Right lobe of liver (tissue), 6 donors: ENCODE measurements around the gene DAPK1. TPM values are rescaled to one million over a fixed set of nuclear protein-coding genes. Genes with fewer than 3 reads are reported as not detected.

Source experiments
- ATAC-seq, 4 donors: fragments of 200-7000 bp; cut with Tn5 transposase; one replicate each; pipeline ENCODE4 v1.9.1; 2020; ENCODE audit warnings: mild to moderate bottlenecking in 4 of 4, moderate library complexity in 4 of 4
- DNase-seq, 3 donors: peaks; one replicate each; pipeline ENCODE4 v3.0.0-alpha.2; 2020
- H3K27ac ChIP-seq, 3 donors: fragments of 200-600 bp; one replicate each; pipeline ENCODE4 v1.8.0; 2022
- H3K27me3 ChIP-seq, 2 donors: fragments of 200-600 bp; one replicate each; pipeline ENCODE4 v1.8.0; 2022
- H3K36me3 ChIP-seq, 4 donors: fragments of 200-600 bp; sonication (generic) in 1 of 4; one replicate each; pipeline versions ENCODE4 v1.5.1 to v1.8.0; 2017 to 2022; ENCODE audit warnings: control low read depth in 1 of 4
- H3K4me1 ChIP-seq, 4 donors: fragments of 200-600 bp; sonication (generic) in 1 of 4; one replicate each; pipeline versions ENCODE4 v1.5.1 to v1.8.0; 2017 to 2022; ENCODE audit warnings: control low read depth in 1 of 4
- H3K4me3 ChIP-seq, 3 donors: fragments of 200-600 bp; one replicate each; pipeline ENCODE4 v1.8.0; 2022
- H3K9me3 ChIP-seq, 4 donors: fragments of 200-600 bp; sonication (generic) in 1 of 4; one replicate each; pipeline versions ENCODE4 v1.5.1 to v1.8.0; 2017 to 2022; ENCODE audit warnings: control low read depth in 1 of 4
- POLR2A ChIP-seq: fragments of 450-650 bp; IDR thresholded peaks from one replicate; pipeline ENCODE4 v1.6.1; 2017; ENCODE audit warnings: antibody characterized with exemption, mild to moderate bottlenecking
- WGBS: methylation state at CpG from one replicate; pipeline ENCODE4 v1.1.6; 2018; ENCODE audit warnings: low coverage, low lambda C conversion rate; ENCODE audit not compliant: insufficient coverage; ENCODE audit errors: missing lambda C conversion rate; 5-methylcytosine and 5-hydroxymethylcytosine counted together
- intact Hi-C, 2 donors: fragments of 100-400 bp; cut with DNase I; formaldehyde crosslinking; loops; one replicate each; pipeline versions ENCODE4 v1.11.2 to v1.14.1; 2022
- total RNA-seq, 6 experiments: library from RNA; depleted of rRNA in 2 of 6; stranded (reverse); fragments of >200 nt in 2 of 6; fragmentation: NEBNext Ultra II Directional in 3 of 6; extraction: Animal tissue kit (Norgen Biotek cat#: 25700) in 3 of 6; gene quantifications; one replicate each; pipeline versions ENCODE4 v1.1.0 to v1.2.4, GENCODE V29; 2016 to 2023
- TF ChIP-seq, protein P1 (sequence below), 4 donors: fragments of 200-600 bp in 3 of 4; fragments of 450-650 bp in 1 of 4; IDR thresholded peaks; one replicate each; pipeline versions ENCODE4 v1.5.1 to v1.8.0; 2016 to 2022; ENCODE audit warnings: antibody characterized with exemption in 4 of 4, mild to moderate bottlenecking in 2 of 4
- donor health status: DM: no; HTN: yes; CAD: no.
- donor health status: DM: no; HTN: no; CAD: no.
- donor health status: DM: no; HTN: no; CAD: no.
- donor health status: DM: no; HTN: yes; CAD: no.
- donor health status: DM: no; HTN: yes; CAD: no.

DAPK1 gene
- total RNA-seq, 6 experiments from 2014 or later: 17.4 to 55.0 (median 33.9) TPM

DNA sequence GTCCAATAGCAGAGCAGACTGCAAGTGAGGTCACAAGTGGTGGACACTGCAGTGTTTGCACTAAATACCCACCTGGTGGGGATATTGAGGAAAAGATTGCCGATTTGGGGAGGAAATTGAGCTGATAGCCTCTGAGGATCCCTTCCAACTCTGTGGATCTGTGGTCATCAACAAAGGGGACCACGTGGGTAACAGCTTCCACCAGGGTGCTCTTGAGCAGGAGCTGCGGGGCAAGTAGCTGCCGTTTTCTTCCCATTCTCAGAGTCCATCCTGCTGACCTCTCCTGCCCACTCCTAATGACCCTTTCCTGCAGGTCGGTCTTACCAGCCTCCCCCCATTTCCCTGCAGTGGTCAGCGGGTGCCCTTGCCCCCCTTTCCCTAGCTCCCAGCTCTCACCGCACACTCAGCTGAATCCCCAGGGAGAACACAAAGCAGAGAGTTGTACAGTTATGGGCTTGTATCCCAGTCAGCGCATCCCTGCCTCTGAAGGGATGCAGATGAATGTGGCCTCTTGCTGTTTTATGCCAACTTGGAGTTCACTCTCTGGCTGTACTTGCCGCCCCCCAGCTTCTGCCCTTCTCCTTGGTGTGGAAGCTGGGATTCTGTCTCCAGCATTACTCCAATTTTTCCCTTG, 18.0 kb downstream of the DAPK1 start:
- intact Hi-C loops: loop anchor here (10.0 kb wide), 3 partner anchors 49 to 139 kb away; no protein-coding TSS in a partner anchor
- H3K4me3 ChIP-seq: no peak overlapping the region
- H3K27ac ChIP-seq: peak overlapping the region; percentile 4 to 53 (median 19)
- no peaks in the 10 kb centered on the region for H3K9me3 ChIP-seq
- H3K27me3 ChIP-seq: no peaks in the 10 kb centered on the region
- no peak for DNase-seq
- peaks cover 0 to 3% (median 0%) of the 10 kb centered on the region in 4 donors for H3K36me3 ChIP-seq
- no peak for ATAC-seq
- TF ChIP-seq, protein P1, sequence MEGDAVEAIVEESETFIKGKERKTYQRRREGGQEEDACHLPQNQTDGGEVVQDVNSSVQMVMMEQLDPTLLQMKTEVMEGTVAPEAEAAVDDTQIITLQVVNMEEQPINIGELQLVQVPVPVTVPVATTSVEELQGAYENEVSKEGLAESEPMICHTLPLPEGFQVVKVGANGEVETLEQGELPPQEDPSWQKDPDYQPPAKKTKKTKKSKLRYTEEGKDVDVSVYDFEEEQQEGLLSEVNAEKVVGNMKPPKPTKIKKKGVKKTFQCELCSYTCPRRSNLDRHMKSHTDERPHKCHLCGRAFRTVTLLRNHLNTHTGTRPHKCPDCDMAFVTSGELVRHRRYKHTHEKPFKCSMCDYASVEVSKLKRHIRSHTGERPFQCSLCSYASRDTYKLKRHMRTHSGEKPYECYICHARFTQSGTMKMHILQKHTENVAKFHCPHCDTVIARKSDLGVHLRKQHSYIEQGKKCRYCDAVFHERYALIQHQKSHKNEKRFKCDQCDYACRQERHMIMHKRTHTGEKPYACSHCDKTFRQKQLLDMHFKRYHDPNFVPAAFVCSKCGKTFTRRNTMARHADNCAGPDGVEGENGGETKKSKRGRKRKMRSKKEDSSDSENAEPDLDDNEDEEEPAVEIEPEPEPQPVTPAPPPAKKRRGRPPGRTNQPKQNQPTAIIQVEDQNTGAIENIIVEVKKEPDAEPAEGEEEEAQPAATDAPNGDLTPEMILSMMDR (IDR thresholded peaks at IDR 0.05): no peak
- no peak for TF ChIP-seq POLR2A
- WGBS: 69% methylated on average over 4 of the region's 9 CpGs
- H3K4me1 ChIP-seq: peaks cover 0 to 32% (median 13%) of the 10 kb centered on the region in 4 donors

DNA sequence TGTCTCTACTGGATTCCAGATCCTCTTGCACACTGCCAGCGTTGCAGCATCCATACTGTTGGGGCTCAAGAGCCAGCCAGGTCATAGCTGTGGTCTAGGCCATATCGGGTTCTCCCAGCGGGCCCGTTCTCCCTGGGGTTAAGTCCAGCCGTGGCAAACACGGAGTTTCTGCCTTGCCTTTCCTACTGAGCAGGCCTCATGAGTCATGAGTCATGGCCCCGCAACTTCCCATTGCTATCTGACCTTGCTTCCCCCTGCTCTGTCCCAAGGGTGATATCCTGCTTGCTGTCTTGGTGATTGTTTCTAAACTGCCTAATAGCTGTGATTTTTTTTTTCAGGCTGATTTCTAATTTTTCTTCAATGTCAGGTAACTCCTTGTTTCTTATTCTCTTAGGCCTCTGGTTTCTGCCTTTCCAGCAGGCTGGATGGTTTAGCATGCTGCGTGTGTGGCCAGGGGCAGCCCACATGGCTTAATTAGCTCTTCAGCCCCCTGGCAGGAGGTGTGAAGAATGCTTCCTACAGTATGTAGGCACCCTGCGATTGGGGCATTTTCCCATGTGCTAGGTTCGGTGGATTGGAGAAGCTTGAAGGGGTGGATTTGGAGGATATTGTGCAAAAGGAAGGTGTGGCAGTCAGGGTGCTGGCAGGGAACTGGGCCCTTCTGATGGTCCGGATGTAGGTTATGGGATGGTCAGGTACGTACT, 18.7 kb downstream of the DAPK1 start:
- Histone ChIP-seq H3K4me3 (no peak overlapping the region), H3K4me1 (peaks cover 0 to 32% (median 13%) of the 10 kb centered on the region in 4 donors), H3K36me3 (peaks cover 0 to 3% (median 0%) of the 10 kb centered on the region in 4 donors), H3K27ac (peak overlapping the region; percentile 19 to 53 (median 19)), H3K27me3 (no peaks in the 10 kb centered on the region), H3K9me3 (no peaks in the 10 kb centered on the region)
- 56% methylated on average over 8 of the region's 12 CpGs for WGBS
- DNase-seq (peak; percentile 66 to 73 (median 72)), ATAC-seq (peak; percentile 66 to 83 (median 76))
- intact Hi-C loops: loop anchor here (10.0 kb wide), 3 partner anchors 48 to 138 kb away; no protein-coding TSS in a partner anchor
- TF ChIP-seq, protein P1 (IDR thresholded peaks at IDR 0.05): no peak
- TF ChIP-seq POLR2A: no peak

DNA sequence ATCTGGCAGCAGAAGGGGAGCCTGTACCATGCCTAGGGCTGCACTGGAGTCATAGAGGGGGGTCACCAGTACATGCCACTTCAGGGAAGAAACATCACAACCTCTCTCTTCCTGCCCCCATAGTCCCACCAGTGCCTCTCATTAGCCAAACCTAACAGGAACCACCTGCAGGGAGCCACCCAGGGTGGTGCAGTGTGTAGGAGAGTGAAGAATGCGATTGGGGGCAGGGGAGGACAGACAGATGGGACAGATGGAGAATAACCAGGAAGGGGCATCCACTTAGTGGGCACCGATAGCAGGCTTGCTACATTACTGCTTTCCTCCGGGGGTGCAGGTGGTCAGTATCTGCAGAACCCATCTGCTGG, 19.2 kb downstream of the DAPK1 start:
- 62% methylated on average over 2 of the region's 3 CpGs for WGBS
- no peak for TF ChIP-seq POLR2A
- TF ChIP-seq, protein P1 (IDR thresholded peaks at IDR 0.05): no peak
- Histone ChIP-seq H3K4me3 (no peak overlapping the region), H3K4me1 (peaks cover 0 to 32% (median 13%) of the 10 kb centered on the region in 4 donors), H3K36me3 (peaks cover 0 to 3% (median 0%) of the 10 kb centered on the region in 4 donors), H3K27me3 (no peaks in the 10 kb centered on the region), H3K9me3 (no peaks in the 10 kb centered on the region), H3K27ac (peak overlapping the region in 2 of 3 donors; percentile 19)
- no peak for DNase-seq
- ATAC-seq: no peak
- intact Hi-C loops: loop anchor here (10.0 kb wide), 3 partner anchors 48 to 138 kb away; no protein-coding TSS in a partner anchor

DNA sequence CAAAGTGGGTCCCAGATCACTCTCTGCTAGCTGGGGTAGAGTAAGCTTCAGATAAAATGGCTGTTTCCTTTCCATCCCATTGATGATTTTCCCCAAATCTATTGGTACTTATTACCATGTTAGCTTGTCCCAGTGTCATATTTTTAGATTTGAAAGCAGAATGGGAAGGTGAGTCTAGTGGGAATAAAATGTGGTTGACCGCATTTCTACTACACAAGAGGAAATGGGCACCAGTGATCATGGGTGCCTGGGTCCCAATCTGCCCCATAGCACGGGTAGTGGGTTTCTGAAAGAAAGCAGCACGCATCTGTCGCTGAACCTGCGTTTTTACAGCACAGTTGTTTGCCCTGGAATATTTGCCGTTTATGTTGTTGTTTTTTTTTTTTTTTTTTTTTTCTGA, 20.1 kb downstream of the DAPK1 start:
- TF ChIP-seq, protein P1 (IDR thresholded peaks at IDR 0.05): no peak
- no peak for TF ChIP-seq POLR2A
- no peak for DNase-seq
- H3K27ac ChIP-seq: no peak overlapping the region
- no peaks in the 10 kb centered on the region for H3K27me3 ChIP-seq
- no peak overlapping the region for H3K4me3 ChIP-seq
- 43% methylated on average over 2 of the region's 6 CpGs for WGBS
- no peaks in the 10 kb centered on the region for H3K9me3 ChIP-seq
- peaks cover 0 to 32% (median 13%) of the 10 kb centered on the region in 4 donors for H3K4me1 ChIP-seq
- peaks cover 0 to 3% (median 0%) of the 10 kb centered on the region in 4 donors for H3K36me3 ChIP-seq
- intact Hi-C loops: loop anchor here (10.0 kb wide), 3 partner anchors 47 to 137 kb away; no protein-coding TSS in a partner anchor
- no peak for ATAC-seq
